GM04504 (cell line): Measurements from ENCODE around the gene LMX1B.
"Not testable (repeated sequence)": the region's sequence is repeated elsewhere in the genome, so short reads cannot be mapped to it uniquely, and the experiment has no call there.

Source experiments
- DNase-seq: peaks from one replicate; pipeline ENCODE4 v3.0.0-alpha.2; 2012; ENCODE audit warnings: low read depth

LMX1B gene

GRCh38 chr9:126708178-126708577 lies 94.5 kb downstream of the LMX1B start:
- no peak for DNase-seq

DNA sequence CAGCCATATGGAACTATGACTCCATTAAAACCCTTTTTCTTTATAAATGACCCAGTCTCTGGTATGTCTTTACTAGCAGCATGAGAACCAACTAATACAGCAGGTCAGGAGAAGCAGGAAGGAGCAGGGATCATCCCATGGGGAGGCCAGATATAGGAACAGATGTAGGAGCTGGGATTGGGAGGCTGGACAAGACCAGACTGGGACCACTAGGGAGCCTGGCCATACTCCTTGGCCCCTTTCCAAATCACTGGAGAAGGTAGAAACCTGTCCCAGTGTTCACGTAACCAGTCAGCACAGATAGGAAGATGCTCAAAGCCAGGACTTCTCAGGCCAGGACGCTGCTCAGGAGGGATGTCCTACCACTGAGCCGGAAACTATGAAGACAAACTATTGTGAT lies 95.5 kb downstream of the LMX1B start:
- no peak for DNase-seq

DNA sequence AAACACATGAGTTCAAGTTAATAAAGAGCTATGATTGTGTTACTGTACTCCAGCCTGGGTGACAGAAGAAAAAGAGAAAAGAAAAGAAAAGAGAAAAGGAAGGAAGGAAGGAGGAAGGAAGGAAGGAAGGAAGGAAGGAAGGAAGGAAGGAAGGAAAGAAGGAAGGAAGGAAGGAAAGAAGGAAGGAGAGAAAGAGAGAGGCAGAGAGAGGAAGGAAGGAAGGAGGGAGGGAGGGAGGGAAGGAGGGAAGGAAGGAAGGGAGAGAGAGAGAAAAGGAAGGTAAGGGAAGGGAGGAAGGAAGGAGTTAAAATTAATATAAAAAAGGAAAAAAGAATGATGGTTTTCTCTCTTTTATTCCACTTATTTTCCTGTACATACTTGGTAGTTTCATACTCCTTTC lies 101.7 kb downstream of the LMX1B start:
- DNase-seq, result no peak

- DNase-seq, result not testable (repeated sequence)
Measured at GRCh38 chr9:126717441-126717840, 103.7 kb downstream of the LMX1B start.

DNA sequence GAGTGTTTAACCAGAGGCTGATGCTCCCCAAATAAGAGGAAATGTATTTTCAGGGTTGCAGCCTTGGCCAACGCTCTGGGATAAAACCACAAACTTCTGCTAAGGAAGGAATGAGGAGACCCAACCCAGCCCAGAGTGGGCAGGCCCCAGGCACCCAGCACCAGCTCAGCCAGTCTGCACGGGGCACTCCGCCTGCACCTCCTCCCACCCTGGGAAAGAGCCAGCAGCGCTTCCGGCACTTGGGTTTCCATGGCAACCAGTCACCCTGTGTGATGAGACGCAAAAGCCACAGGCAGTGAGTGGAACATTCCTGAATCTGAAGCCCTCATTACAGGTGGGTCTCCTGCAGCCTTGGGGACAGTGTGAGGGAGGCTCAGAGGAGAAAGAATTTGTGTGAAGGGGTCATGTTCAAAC lies 105.9 kb downstream of the LMX1B start:
- DNase-seq, result no peak

DNA sequence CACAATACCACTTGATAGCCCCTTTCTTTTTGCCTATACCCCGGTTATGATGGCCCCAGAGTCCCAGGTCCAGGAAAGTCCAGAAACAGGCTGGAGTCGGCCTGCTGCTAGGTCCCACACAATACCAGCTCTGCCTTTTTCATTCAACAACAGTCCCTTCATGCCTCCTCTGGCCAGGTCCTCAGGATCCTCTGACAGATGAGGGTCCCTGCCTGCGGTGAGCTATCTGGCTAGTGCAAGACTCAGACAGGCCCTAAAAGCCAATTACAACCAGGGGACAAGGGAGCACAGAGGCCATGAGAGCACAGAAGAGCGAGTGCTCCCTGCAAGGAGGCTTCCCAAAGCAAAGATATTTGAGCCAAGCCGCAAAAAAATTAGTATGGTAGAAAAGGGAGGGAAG lies 106.3 kb downstream of the LMX1B start:
- DNase-seq, result no peak

GRCh38 chr9:126720661-126721563 lies 107.2 kb downstream of the LMX1B start:
- no peak for DNase-seq

GRCh38 chr9:126721564-126721981 lies 107.8 kb downstream of the LMX1B start:
- DNase-seq, result no peak

DNA sequence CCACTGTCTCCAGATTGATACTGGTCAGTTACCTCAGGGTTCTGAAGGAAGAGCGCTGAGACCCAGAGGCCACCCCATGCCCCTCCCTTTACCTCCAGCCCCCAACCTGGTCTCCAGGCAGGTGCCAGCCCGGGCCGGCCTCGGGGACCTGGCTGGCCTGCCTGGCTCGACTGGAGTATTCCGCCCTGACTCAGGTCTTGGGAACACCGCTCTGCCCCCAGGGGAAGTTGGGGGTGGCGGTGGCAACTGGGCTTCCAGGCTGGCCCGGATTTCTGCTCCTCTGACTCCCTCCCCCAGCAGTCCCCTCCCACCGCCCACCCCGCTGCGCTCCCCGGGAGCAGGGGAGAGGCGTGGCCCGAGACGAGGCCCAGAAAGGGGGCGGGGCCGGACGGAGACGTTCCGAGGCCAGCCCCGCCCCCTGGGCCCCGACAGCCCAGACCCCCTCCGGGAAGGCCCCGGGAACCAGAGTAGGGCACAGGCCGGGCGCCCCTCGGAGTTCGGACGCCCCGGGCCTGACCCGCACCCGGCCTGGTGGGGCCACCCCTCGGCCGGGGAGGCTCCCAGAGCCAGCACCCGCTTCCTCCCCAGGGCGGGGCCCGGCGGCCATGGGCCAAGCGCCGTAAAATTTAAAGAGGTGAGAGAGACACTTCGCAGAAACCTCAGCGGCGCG lies 108.7 kb downstream of the LMX1B start:
- no peak for DNase-seq

DNA sequence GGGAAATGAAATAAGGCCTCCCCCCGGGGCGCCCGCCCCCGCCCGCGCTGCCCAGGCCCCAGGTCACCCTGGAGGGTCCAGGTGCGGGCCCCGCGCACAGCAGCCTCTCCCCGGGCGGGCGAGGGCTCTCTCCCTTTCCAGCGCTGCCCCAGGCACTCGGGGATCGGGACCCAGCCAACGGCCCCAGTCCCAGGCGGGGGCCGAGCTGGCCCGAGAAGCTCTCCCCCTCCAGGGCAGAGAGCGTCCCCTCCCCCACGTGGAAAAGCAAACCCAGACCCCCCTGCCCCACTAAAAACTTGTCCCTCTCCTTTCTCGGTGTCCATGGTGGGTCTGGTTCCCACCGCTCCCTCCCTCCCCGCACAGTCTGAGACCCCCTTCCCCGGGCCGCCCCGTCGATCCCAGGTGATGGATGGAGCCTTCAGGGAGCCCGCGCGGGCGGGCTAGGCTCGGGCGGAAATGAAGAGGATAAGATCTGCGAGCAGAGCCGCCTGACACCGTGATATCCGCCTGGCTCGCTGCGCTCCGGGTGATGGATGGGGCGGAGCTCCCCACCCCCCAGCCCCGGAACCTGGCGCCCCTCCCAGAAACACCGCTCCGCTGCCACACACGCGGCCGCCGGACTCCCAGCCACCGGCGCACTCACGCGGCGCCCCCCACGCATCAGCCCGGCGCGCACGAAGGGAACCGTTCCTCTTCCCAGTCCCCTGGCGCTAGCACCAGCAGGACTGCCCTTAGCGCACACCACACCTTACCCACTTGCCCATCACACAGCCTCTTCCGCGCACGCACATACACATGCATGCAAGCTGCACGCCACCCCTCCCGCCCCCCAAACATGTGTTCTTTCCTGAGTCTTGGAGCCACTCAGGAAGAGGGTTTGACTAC lies 109.4 kb downstream of the LMX1B start:
- DNase-seq, result no peak

DNA sequence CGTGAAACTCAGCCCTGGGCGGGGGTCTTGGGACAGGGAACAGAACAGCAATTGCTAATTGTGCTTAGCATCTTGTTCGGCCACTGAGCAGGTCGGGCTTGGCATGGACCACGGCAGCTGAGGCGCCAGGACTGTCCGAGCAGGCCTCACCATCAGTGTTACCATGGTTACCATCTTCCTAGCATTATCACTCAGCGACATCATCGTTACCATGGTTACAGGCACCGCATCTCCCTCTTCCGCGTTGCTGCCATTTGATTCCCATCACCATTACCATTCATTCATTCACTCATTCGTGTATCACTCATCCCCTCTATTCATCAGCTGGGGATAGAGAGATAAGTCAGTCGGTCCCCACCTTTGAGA lies 110.1 kb downstream of the LMX1B start:
- DNase-seq, result no peak

GRCh38 chr9:126724226-126724625 lies 110.5 kb downstream of the LMX1B start:
- no peak for DNase-seq

DNA sequence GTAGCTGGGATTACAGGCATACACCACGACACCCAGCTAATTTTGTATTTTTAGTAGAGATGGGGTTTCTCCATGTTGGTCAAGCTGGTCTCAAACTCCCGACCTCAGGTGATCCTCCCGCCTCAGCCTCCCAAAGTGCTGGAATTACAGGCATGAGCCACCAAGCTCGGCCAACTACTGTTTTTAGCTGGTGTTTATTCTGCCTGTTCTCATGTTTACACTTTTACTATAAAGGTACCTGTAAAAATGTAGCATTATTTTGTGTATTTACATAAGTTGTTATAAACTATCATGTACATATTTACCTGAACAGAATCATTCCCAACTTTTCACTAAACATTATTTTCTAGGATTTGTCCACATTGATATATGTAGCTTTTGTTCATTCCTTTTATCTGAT lies 111.8 kb downstream of the LMX1B start:
- DNase-seq, result not testable (repeated sequence)

DNA sequence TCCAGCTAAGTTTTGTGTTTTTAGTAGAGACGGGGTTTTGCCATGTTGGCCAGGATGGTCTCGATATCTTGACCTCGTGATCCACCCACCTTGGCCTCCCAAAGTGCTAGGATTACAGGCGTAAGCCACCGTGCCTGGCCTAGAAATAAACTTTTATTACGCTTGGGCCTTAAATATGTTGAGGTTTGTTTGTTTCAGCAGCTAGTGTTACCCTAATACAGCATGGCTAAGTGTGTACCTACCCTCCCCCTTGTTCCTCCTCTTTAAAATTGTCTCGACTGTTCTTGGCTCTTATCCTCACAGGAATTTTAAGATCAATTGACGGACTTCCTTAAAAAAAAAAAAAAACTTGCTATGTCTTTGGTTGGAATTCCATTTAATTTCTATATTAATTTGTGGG lies 114.5 kb downstream of the LMX1B start:
- not testable (repeated sequence) for DNase-seq

DNA sequence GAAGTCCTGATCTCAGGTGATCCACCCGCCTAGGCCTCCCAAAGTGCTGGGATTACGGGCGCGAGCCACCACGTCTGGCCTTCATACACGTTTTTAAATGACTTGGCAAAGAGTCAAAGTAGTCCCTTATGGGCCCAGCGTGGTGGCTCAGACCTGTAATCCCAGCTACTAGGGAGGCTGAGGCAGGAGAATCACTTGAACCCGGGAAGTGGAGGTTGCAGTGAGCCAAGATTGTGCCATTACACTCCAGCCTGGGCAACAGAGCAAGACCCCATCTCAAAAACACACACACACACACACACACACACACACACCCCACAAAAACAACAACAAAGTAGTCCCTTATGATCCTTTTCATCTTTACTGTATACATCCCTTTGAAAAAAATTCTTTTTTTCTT lies 116.9 kb downstream of the LMX1B start:
- DNase-seq, result not testable (repeated sequence)

DNA sequence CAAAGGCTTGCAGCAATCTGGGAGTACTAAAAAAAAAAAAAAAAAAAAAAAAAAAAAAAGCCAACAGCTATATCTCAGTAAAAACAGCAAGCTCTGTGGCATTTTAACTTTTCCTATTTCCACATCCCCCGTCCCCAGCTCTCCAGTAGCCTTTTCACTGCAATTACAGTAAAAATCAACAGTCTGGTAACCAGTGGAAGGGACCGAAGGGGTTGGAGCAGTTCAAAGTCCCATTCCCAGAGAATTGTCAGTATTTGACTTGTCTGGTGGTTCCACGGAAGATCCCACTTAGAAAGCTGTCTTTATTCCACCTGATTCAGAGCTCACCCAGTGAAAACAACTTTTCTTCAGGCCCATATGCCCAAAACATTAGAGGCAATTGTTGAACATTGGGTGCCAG lies 119.3 kb downstream of the LMX1B start:
- no peak for DNase-seq

DNA sequence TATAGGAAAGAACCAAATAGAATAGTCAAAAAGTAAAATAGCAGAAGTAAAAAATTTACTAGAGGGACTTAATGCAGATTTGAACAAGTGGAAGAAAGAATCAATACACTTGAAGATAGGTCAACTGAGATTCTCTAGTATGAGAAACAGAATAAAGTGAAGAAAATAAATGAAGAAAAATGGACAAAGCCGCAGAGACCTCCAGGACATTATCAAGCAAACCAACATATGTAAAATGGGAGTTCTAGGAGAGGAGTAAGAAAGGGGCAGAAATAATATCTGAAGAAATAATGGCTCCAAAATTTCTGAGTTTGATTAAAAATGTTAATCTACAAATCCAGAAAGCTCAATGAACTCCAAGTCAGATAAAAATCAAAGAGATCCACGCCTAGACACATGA lies 121.1 kb downstream of the LMX1B start:
- DNase-seq, result no peak

GRCh38 chr9:126735482-126735881 lies 121.8 kb downstream of the LMX1B start:
- no peak for DNase-seq

DNA sequence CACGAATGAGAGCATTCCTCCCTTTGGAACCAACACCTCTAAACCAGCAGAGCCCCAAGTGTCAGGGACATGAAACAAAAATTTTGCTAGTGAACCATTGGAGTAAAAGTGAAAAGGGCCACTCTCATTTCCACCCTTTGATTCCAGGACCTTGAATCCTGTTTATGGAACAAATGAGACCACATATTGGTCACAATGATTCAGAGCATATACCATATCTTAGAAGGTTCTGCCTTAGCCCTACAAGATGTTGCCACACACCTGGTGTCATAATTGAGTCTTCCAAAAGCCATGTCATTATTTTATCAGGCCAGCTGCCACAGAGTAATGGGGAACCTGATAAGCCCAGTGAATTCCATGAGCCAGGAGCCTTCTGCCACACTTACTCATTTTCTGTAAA lies 124.8 kb downstream of the LMX1B start:
- DNase-seq, result no peak

GRCh38 chr9:126743041-126743440 lies 129.3 kb downstream of the LMX1B start:
- no peak for DNase-seq

DNA sequence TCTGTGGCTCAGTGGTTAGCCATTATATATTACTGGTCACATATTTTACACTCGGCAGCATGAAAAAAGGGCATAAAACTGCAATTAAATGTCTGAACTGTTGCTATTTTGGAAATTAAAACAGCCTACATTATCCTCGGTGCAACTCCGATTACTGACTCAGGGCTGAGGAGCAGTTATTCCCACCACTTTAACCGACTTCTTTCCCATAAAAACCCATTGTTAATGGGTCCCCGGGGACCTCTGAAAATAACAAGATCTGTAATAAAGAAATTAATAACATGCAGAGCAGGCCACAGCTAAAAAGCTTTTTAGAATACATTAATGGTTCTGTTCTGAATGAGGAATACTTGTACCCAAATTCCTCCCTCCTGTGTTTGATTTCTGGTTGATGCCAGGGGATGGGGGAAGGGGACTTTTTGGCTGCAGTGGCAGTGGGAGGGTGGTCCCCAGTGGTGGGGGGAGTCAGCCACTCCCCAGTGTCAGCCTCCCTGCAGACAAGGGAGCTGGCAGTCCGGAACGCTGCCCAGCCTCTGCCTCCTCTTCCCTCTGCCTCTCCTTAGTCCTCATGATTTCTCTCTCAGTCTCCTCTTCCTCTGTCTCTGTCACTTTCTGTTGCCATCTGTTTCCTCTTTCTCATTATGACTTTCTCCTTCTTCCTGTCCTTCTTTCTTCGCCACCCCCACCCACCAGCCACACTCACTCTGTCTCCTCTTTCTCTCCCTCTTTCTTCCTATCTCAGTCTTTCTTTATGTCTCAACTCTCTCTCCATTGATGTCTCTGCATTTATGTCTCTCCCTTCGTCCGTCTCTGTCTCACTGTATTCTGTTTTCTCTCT lies 132.1 kb downstream of the LMX1B start:
- no peak for DNase-seq
